B cell (primary cell): ENCODE measurements around the gene MED26. TPM values are rescaled to one million over a fixed set of nuclear protein-coding genes. Genes with fewer than 3 reads are reported as not detected.

Source experiments
- ATAC-seq: fragments of 200-7000 bp; cut with Tn5 transposase; one replicate; pipeline ENCODE4 v1.10.0; 2021; ENCODE audit warnings: low read depth, mild to moderate bottlenecking, moderate number of reproducible peaks, moderate library complexity
- CTCF ChIA-PET: fragments of 350-600 bp; sonication (Branson Sonifier 250); formaldehyde crosslinking; loops from one replicate; lab custom pipeline; 2021; ENCODE audit warnings: antibody characterized with exemption, inconsistent platforms; lab: Charles Lee
- POLR2A ChIA-PET: fragments of 350-600 bp; sonication (Branson Sonifier 250); formaldehyde crosslinking; loops from one replicate; lab custom pipeline; 2021; ENCODE audit warnings: antibody characterized with exemption; lab: Charles Lee
- DNase-seq: peaks from one replicate; pipeline ENCODE4 v3.0.0; 2013
- H2AFZ ChIP-seq: 2 replicates; pipeline ENCODE4 v1.6.1; 2012; ENCODE audit warnings: mild to moderate bottlenecking, low read depth, low read length; ENCODE audit not compliant: insufficient read depth, poor library complexity, severe bottlenecking
- H3K27ac ChIP-seq, 2 donors: 1 replicate in 1 of 2; 2 replicates in 1 of 2; pipeline ENCODE4 v1.5.1; 2012 to 2013; ENCODE audit warnings: low read length in 2 of 2, mild to moderate bottlenecking in 2 of 2, moderate library complexity in 1 of 2
- H3K27me3 ChIP-seq, 4 experiments: fragments of 200-600 bp in 1 of 4; sonication (generic) in 1 of 4; replicated peaks in 1 of 4; 1 replicate in 2 of 4; 2 replicates in 2 of 4; pipeline versions ENCODE4 v1.6.1 to v1.7.0; 2013 to 2016; ENCODE audit warnings: low read length in 3 of 4, mild to moderate bottlenecking in 2 of 4, mixed read lengths in 1 of 4, moderate library complexity in 1 of 4; ENCODE audit not compliant: insufficient read depth in 4 of 4, control insufficient read depth in 3 of 4; ENCODE audit errors: control extremely low read depth in 1 of 4
- H3K36me3 ChIP-seq, 2 experiments: replicated peaks in 1 of 2; 1 replicate in 1 of 2; 2 replicates in 1 of 2; pipeline versions ENCODE4 v1.6.1 to v1.7.1; 2013; ENCODE audit warnings: low read length in 1 of 2; ENCODE audit not compliant: insufficient read depth in 2 of 2, control insufficient read depth in 1 of 2; ENCODE audit errors: control extremely low read depth in 1 of 2, extremely low read depth in 1 of 2
- H3K4me1 ChIP-seq, 2 donors: fragments of 200-600 bp in 1 of 2; sonication (generic) in 1 of 2; 1 replicate in 1 of 2; 2 replicates in 1 of 2; pipeline versions ENCODE4 v1.5.1 to v1.6.1; 2013 to 2017; ENCODE audit warnings: low read length in 2 of 2; ENCODE audit not compliant: control insufficient read depth in 2 of 2, insufficient read depth in 2 of 2
- H3K4me2 ChIP-seq: replicated peaks from 2 replicates; pipeline ENCODE3; 2012; ENCODE audit warnings: mild to moderate bottlenecking, low read depth, low read length; ENCODE audit not compliant: poor library complexity, severe bottlenecking
- H3K4me3 ChIP-seq, 5 experiments: fragments of 200-600 bp in 1 of 5; sonication (generic) in 1 of 5; 1 replicate in 3 of 5; 2 replicates in 2 of 5; pipeline versions ENCODE4 v1.5.1 to v1.7.0; 2011 to 2016; ENCODE audit warnings: low read length in 4 of 5, mild to moderate bottlenecking in 4 of 5, low read depth in 2 of 5, control low read depth in 1 of 5, moderate library complexity in 1 of 5; ENCODE audit not compliant: insufficient read depth in 1 of 5; ENCODE audit errors: control extremely low read depth in 1 of 5, extremely low read depth in 1 of 5
- H3K79me2 ChIP-seq: fragments of 200-600 bp; sonication (generic); one replicate; pipeline ENCODE4 v1.6.0; 2016; ENCODE audit warnings: low read length; ENCODE audit not compliant: control insufficient read depth, insufficient read depth
- H3K9ac ChIP-seq: fragments of 200-600 bp; sonication (generic); 2 replicates; pipeline ENCODE4 v1.6.1; 2017; ENCODE audit warnings: mild to moderate bottlenecking, low read length, moderate library complexity
- H3K9me3 ChIP-seq, 3 donors: one replicate each; pipeline versions ENCODE4 v1.6.1 to v1.7.1; 2013; ENCODE audit warnings: low read length in 2 of 3; ENCODE audit not compliant: control insufficient read depth in 2 of 3, insufficient read depth in 1 of 3; ENCODE audit errors: control extremely low read depth in 1 of 3
- H4K20me1 ChIP-seq: 2 replicates; pipeline ENCODE4 v1.6.0; 2012; ENCODE audit warnings: mild to moderate bottlenecking, low read length; ENCODE audit not compliant: insufficient read depth, control insufficient read depth, poor library complexity, severe bottlenecking
- H3K27ac Mint-ChIP-seq: one replicate; pipeline ENCODE4 v1.8.0; 2021; ENCODE audit warnings: mixed read lengths
- H3K27me3 Mint-ChIP-seq: one replicate; pipeline ENCODE4 v1.8.0; 2021; ENCODE audit warnings: mixed read lengths
- H3K4me1 Mint-ChIP-seq: one replicate; pipeline ENCODE4 v1.8.0; 2021; ENCODE audit warnings: mixed read lengths
- H3K4me3 Mint-ChIP-seq: one replicate; pipeline ENCODE4 v1.8.0; 2021; ENCODE audit warnings: mixed read lengths
- H3K9me3 Mint-ChIP-seq: one replicate; pipeline ENCODE4 v1.8.0; 2022; ENCODE audit warnings: mixed read lengths; ENCODE audit not compliant: insufficient read depth
- CTCF ChIP-seq: fragments of 200-600 bp; IDR thresholded peaks from one replicate; pipeline ENCODE4 v1.8.0; 2022; ENCODE audit warnings: antibody characterized with exemption, mild to moderate bottlenecking
- EZH2 ChIP-seq: IDR thresholded peaks from 2 replicates; pipeline ENCODE4 v1.6.1; 2012; ENCODE audit warnings: borderline replicate concordance, low read depth, mild to moderate bottlenecking, moderate library complexity, low read length; ENCODE audit not compliant: insufficient read depth, poor library complexity, severe bottlenecking
- WGBS: methylation state at CpG from one replicate; pipeline ENCODE4 v1.1.5; 2013; ENCODE audit warnings: missing lambda C conversion rate; ENCODE audit not compliant: insufficient coverage; 5-methylcytosine and 5-hydroxymethylcytosine counted together
- intact Hi-C: fragments of 100-400 bp; cut with micrococcal nuclease; formaldehyde crosslinking; loops from one replicate; pipeline ENCODE4 v1.10.0; 2022
- polyA plus RNA-seq: library from polyadenylated mRNA; depleted of rRNA; stranded (reverse); fragments of >200 nt; gene quantifications from 2 replicates; pipeline ENCODE4 v1.2.3, GENCODE V29; 2012
- total RNA-seq, 2 donors: library from RNA; stranded (reverse); fragments of 120-200 nt in 1 of 2; gene quantifications; 1 replicate in 1 of 2; 2 replicates in 1 of 2; pipeline versions ENCODE4 v1.2.3 to v1.2.4, GENCODE V29; 2013 to 2022

Gene MED26
- total and polyA plus RNA-seq, 2 donors (not counting 1 experiment from before 2014, with no cell fraction given) = 15.6 to 33.6 TPM

GRCh38 chr19:16585808-16586476 is 42.1 kb downstream of the MED26 start:
- peak overlapping the region; percentile 6 for H2AFZ ChIP-seq
- 6% methylated on average over 7 of the region's 11 CpGs for WGBS
- peak; percentile 34 for ATAC-seq
- peaks cover 0 to 4% of the 10 kb centered on the region in 2 experiments for H3K36me3 ChIP-seq
- ChIA-PET CTCF (interaction anchor here (2.5 to 2.7 kb wide), 3 partner anchors 13 to 75 kb away, joined by 8 to 26 read pairs (median 18); partner anchors contain the start of genes SLC35E1 and TMEM38A), POLR2A (interaction anchor here (0.6 to 7.0 kb wide), 13 partner anchors 9 to 635 kb away, joined by 3 to 73 read pairs (median 5); partner anchors contain the start of genes HSH2D, MED26, SLC35E1 and SMIM7)
- no peaks in the 10 kb centered on the region for H3K27me3 ChIP-seq
- intact Hi-C loops = loop anchor here (2.0 to 10.0 kb wide), 7 partner anchors 133 to 721 kb away; partner anchors contain the start of genes DDA1, HSH2D, MRPL34 and NWD1
- Mint-ChIP-seq H3K4me3 (peak overlapping the region; percentile 97), H3K9me3 (no peaks in the 10 kb centered on the region), H3K4me1 (peaks cover 92% of the 10 kb centered on the region), H3K27me3 (no peaks in the 10 kb centered on the region), H3K27ac (peak overlapping the region; percentile 100)
- peak overlapping the region; percentile 89 for H3K9ac ChIP-seq
- no peaks in the 10 kb centered on the region for H3K9me3 ChIP-seq
- peaks cover 73 to 95% of the 10 kb centered on the region in 2 donors for H3K4me1 ChIP-seq
- TF ChIP-seq CTCF = no peak
- no peak for TF ChIP-seq EZH2
- H3K4me3 ChIP-seq = peak overlapping the region; percentile 68 to 93 (median 85)
- H4K20me1 ChIP-seq = peaks cover 47% of the 10 kb centered on the region
- peak; percentile 92 for DNase-seq
- H3K79me2 ChIP-seq = peaks cover 87% of the 10 kb centered on the region
- H3K4me2 ChIP-seq = peak overlapping the region; percentile 88
- H3K27ac ChIP-seq = peak overlapping the region; percentile 98 to 99
